ENCODE data around the gene SMC3.
"Not testable (repeated sequence)": the region's sequence is repeated elsewhere in the genome, so short reads cannot be mapped to it uniquely, and the experiment has no call there.

SMC3 gene

DNA sequence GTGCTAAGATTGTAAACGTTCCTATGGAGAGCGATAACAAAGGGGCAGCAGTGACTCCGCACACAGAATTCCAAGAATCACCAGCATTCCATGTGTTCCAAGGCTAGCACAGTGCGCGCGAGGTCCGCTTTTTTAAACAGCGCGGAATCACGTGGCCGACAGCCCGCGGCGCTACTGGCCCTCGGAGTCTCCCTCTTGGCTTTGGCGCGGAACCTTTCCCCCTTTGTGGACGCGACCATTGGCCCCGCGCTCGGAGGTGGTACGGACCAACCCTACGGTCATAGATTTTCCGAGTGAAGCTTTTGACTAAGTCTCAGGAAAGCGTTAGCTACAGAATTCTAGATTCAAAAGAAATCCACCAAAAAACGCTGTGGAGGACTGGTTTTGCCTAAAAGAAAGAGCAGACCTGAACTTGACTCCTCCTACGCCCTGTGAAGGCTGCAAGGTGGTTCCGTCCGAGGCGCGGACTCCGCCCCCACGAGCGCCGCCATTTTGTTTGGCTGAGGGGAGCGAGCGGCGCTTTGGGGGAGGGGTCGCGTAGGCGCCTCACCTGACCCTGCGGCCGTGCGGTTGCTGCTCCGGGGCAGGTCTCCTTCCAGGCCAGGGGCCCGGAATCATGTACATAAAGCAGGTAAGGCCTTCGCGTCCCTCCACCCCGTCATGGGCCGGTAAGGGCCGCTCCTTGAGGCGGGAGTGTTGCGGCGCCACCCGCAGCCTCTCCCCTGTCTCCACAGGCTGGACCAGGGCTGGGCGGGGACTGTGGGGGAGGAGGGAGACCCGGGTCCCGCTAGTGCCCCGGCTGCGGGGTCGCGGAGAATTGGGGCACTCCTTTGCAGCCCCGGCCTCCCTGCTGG is at the start of gene SMC3:
Gene SMC3, plus strand, starts transcription at position 495 of the 854 bp plus-strand sequence. Its CDS starts 122 bp downstream, at position 617.
- peak; percentile 89 for DNase-seq (ENCODE audit: low spot score)

GRCh38 chr10:110522365-110522988 is 45.0 kb upstream of the SMC3 start:
- no peak for DNase-seq (ENCODE audit: low spot score)

DNA sequence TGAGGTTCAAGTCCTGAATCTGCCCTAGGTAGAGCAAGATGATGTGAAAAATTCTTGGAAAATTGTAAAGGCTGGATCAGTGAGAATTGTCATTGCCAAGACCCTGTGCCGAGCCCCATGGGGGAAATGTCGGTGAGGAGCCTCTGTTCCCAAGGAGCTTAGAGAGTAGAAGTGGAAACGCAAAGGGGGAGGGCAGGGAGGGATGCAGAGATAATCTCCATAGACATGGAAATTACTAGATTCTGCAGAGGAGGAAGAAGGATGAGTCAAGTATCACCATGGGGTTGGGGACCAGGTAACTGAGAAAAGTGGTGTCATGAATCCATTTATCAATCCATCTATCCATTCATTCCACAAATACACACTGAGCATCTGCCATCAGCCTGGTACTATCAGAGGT is 43.8 kb upstream of the SMC3 start:
- DNase-seq (ENCODE audit: low spot score): no peak

- no peak for DNase-seq (ENCODE audit: low spot score)
These were observed 43.2 kb upstream of the SMC3 start for GRCh38 chr10:110524179-110524858.

DNA sequence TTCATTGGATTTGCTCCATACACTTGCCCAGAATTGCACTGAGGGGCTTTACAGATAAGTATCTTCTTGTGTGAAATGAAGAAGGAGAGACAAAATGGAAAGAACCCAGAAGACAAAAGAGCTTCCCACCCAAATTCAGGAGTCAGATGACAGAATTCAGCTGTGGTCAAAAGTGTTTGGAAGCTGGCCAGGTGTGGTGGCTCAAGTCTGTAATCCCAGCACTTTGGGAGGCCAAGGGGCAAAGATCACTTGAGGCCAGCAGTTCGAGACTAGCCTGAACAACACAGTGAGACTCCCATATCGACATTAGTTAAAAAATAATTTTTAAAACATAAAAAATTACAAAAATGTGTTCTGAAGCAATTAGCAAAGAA is 42.6 kb upstream of the SMC3 start:
- DNase-seq (ENCODE audit: low spot score): no peak

GRCh38 chr10:110525349-110526260 is 41.9 kb upstream of the SMC3 start:
- peak; percentile 64 for DNase-seq (ENCODE audit: low spot score)

DNA sequence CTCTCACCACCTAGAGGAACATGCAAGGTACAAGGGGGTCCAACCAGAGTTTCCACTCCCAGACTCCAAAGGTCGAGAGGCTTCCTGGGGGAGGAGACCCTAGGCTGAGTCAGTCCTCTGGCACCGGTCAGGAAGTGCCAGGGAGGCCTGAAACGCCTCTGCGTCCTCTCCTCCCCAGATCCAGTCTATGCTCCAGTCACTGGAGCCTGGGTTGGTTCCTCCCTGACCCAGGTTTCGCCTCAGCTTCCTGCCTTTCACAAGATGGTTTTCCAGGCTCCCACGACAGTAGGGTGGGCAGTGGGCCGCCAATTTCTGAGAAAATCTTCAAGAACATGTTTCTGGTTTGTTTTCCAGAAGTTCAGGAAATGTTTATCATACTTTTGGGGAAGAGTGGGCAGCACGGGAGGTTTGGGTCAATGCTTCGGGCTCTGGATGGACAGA is 39.7 kb upstream of the SMC3 start:
- DNase-seq (ENCODE audit: low spot score): no peak

DNA sequence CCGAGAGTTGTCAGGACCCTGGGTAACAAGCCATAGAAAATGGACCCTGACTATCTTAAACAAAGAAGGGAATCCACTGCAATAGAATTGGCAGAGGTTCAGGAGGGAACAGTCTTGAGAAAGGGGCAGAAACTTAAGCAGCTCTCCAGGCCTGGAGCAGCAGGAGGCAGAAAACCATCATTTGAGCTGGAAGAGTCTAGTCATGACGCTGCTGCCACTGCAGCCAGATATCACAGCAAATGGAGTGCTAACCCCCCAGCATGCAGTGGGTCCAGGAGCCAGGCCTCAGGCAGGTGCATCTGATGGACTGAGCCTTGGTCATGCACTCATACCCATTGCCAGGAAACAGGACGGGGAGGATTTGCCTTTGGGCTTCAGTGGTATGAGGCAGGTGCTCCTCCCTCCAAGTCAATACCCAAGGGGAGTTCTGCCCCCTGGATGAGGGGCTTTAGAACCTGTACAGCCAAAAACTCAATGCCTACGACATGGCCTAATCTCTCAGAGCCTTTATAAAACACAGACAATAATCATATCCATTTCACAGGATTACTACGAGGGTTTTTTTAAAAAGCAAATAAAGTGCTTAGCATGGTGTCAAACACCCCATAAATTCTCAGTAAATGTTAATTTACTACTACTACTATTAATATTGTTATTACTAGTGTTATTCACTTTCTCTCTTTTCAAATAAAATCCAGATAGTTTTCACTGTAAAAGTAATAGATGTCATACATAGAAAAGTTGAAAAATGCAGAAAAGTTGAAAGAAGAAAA is 39.1 kb upstream of the SMC3 start:
- no peak for DNase-seq (ENCODE audit: low spot score)

GRCh38 chr10:110528997-110529524 is 38.4 kb upstream of the SMC3 start:
- not testable (repeated sequence) for DNase-seq (ENCODE audit: low spot score)

DNA sequence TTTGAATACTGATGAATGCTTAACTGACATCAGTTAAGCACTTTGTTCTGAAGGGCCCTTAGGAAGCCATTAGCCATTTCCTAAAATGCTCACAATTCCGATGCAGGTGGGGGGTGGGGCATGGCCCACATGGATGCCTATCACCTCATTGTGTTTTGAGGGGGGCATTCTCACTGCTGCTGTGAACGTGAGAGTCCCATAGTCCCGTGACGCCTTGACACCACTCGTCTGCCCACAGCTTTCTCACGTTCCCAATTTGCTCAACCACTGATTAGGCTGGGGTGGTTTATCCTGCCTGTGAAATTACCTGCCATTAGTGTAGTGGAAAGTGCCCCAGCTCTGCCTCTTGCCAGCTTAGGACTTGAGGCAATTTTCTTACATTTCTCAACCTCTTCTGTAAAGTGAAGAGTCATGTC is 37.9 kb upstream of the SMC3 start:
- no peak for DNase-seq (ENCODE audit: low spot score)

DNA sequence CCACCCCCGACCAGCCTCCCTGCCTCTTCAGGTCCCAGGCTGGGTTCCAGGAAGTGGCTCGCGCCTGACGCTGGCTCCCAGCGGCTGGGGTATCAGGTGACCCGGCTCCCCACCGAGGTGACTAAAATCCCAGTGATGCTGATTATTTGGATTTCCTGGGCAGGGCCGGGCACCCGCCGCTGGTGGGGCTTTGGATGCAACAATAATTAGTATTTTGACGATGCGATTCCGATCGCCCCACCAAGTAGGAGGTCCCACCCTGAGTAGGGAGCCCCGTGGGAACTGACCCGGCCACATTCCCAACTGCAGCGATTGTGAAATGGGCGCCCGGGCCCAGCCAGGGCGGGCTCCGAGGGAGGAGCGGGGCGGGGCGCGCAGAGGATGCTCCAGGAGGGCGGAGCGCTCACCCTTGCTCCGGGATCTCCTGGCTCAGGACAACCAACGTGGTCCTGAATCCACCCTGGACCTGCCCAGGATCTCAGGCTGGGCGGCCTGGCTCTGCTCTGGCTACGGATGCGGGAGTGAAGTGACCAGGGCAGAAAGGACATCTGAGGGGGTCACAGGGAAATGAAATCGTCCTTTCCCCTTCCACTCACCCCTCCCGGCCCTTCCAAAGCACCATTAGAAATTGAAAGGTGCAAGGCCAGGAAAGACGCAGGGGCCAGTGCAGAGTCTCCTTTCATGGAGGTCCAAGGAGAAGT is 37.2 kb upstream of the SMC3 start:
- DNase-seq (ENCODE audit: low spot score): peak; percentile 77

GRCh38 chr10:110531687-110532086 is 35.8 kb upstream of the SMC3 start:
- no peak for DNase-seq (ENCODE audit: low spot score)

DNA sequence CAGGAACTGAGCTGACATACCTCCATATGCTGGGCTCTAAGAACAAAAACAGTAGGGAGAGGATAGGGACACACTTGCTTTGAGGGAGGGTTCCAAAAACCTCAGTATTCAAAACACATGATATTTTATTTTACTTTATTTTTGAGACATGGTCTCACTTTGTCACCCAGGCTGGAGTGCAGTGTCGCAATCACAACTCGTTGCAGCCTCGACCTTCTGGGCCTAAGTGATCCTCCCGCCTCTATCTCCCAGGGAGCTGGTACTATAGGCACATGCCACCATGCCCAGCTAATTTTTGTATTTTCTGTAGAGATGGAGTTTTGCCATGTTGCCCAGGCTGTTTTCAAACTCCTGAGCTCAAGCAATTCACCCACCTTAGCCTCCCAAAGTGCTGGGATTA is 34.9 kb upstream of the SMC3 start:
- not testable (repeated sequence) for DNase-seq (ENCODE audit: low spot score)

DNA sequence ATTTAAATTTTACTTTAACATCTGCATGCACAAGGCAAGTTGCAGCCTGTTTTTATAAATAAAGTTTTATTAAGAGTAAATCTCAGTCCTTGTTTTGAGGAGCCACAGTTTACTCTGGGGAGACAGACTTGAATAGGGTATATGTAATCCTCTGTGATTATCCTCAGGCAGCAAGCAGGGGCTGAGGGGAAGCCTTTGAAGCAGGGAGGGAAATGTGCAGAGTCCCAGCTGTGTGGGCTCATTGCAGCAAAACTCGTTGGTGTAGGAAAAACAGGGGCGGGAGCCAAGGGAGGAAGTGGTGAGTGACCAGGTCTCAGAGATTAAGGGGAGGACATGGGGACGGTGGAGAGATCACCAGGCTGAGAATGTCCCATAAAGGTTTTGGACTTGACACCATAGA is 34.3 kb upstream of the SMC3 start:
- DNase-seq (ENCODE audit: low spot score): no peak

GRCh38 chr10:110534571-110534970 is 32.9 kb upstream of the SMC3 start:
- DNase-seq (ENCODE audit: low spot score): no peak

- DNase-seq (ENCODE audit: low spot score): peak; percentile 58
These were observed 31.3 kb upstream of the SMC3 start for GRCh38 chr10:110535958-110536891.

- no peak for DNase-seq (ENCODE audit: low spot score)
These were observed 28.4 kb upstream of the SMC3 start for GRCh38 chr10:110539091-110539490.

DNA sequence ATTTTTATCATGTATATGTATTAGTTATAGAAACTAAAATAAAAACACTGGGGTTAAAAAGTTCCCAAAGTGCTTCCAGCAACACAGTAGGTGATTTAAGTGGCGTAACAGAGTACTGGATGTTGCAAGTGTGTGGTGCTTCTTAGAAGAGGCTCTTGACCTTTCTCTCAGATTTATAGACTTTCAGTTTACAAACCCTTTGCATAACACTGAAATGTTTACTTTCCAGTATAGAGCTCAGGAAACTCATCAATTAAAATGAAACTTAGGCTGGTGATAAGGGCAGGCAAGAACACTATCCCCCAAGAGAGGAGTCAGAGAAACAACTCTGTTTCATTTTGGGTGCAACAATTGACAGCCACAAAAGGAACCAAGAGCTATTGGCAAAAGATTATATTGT is 27.5 kb upstream of the SMC3 start:
- DNase-seq (ENCODE audit: low spot score): no peak

DNA sequence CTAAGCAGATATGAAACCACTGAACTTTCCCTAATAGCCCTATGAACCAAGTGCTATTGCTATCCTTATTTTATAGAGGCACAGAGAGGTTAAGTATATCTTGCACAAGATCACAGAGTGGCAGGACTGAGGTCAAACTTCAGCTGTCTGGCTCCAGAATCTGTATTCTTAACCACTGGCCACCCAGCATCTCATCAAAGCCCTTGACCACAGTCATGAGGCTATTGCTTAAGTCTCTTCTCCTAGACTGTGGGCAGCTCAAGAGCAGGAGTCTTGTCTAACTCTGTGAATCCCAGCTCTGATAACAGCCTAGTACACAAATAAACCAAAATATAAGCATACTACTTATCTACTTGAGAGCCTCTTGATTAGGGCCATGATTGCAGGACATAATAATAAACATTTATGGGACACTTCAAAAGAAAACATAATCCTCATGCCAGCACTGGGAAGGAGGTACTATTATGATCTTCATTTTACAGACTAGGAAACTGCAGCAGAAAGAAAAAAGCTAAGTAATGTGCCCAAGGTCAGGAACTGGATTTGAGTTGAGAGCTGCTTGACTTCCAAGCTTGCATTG is 22.4 kb upstream of the SMC3 start:
- DNase-seq (ENCODE audit: low spot score): no peak
